Stimulated activated CD8-positive, alpha-beta memory T cell treated with anti-CD3 and anti-CD28 coated beads, Interleukin-2, amount 100 ng/mL, for 1 hour (primary cell): ENCODE data around the gene SPACA7.
"Not testable (repeated sequence)": the region's sequence is repeated elsewhere in the genome, so short reads cannot be mapped to it uniquely, and the experiment has no call there.

Experiments
- DNase-seq, 2 donors: peaks; one replicate each; pipeline ENCODE4 v3.0.0-alpha.2; 2020; ENCODE audit warnings: low read depth in 2 of 2

Gene SPACA7

GRCh38 chr13:112424098-112424497, 47.9 kb downstream of the SPACA7 start:
- DNase-seq: no peak

GRCh38 chr13:112428704-112429103, 52.5 kb downstream of the SPACA7 start:
- DNase-seq: no peak

DNA sequence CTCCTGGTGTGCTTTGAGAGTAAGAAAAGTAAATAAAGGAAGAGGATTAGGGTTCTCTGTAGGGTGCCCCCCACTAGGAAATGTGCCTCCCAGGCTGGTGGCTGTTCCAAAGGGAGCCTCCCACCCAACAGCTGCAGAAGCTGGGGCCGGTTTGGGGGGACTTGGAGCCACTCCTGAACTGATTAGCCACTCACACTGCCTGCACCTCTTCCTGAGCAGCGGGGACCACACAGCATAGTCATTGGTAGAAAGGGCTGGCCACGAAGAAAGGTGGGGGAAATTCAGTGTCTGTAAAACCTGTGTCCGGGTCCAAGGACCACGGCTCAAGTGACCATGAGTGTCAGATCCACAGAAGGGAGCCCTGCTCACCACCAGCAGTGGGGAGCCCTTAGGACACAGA, 55.6 kb downstream of the SPACA7 start:
- no peak for DNase-seq

- not testable (repeated sequence) for DNase-seq
Measured at GRCh38 chr13:112432734-112433133, 56.6 kb downstream of the SPACA7 start.

GRCh38 chr13:112433517-112433916, 57.4 kb downstream of the SPACA7 start:
- not testable (repeated sequence) for DNase-seq

GRCh38 chr13:112434032-112434431, 57.9 kb downstream of the SPACA7 start:
- DNase-seq: no peak

DNA sequence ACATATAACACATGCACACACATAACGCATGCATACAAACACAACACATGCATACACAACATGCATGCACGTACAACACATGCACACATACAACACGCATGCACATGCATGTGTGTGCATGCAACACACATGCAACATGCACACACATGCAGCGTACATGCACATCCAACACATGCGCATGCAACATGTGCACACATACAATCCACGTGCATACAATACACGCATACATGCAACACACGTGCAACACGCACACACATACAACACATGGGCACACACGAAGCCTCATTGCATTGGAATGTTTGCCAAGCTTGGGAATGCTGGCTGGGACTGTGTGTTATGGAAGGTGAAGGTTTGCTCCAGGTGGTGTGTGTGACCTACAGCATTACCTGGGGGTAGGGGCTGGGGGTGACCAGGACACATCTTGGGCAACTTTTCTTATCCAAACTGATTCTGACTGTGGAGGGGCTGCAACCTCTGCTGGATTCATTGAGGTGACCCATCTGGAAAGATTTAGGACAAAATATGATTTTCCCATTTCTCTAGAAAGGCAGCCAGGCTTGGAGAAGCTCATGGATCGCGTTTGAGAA, 58.9 kb downstream of the SPACA7 start:
- DNase-seq: no peak

DNA sequence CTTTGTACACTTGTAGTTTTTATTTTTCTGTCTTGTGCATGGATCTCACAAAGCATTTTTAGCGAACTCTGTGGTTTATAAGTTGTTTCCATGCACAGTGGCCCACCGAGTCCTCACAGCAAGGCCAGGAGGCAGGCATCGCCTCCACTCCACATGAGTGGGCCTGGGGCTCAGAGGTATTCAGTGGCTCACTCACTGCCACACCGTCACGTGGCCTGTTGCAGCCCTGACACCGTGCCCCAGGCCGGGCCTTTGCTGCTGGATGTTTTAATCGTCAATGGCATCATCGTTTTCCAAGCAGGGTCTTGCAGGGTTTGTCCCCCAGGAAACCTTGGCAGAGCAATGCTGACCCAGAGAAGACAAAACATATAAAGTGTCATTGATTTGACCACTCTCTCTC, 59.8 kb downstream of the SPACA7 start:
- no peak for DNase-seq

GRCh38 chr13:112438094-112438493, 61.9 kb downstream of the SPACA7 start:
- no peak for DNase-seq

- DNase-seq: no peak
Measured at GRCh38 chr13:112438515-112438914, 62.4 kb downstream of the SPACA7 start.

DNA sequence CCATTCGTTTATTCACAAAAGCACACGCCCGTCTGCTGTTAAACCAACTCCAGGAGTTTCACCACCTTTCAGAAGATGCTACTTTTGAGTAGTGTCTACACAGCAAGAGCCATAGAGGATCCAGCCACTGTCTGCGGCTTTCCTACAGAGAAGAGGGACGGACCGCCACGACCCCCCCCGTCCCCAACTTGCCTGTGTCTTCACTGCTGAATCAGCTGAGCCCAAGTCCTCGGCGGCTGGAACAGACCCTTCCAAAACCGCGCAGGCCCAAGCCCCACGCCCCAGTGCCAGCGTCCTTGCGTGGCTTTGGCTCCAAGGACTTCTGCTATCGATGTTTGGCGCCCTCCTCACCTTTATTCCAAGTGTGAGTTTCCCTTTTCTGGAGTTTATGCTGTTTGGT, 65.1 kb downstream of the SPACA7 start:
- no peak for DNase-seq

DNA sequence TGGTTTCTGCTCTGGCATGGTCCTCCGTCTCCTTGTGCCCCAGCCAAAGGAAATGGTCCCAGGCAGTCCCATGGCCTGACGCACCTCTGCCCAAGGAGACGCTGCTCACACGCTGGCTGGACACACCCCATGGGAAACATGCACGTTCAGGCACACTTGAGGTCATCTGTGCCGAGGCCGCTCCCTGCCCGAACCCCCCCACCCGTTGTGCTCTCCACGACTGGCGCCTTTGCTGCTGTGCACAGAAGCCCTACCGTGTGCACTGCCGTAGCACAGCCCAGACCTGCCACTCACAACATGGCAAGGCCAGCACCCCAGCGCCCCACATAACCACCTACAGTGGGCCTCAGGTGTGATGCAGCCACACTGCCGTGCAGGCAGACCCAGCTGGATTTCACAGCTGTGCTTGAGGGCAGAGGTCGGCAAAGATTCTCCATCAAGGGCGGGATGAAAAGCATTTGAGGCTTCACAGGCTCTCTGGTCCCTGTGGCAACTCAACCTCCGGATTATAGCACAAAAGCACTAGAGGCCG, 65.7 kb downstream of the SPACA7 start:
- DNase-seq: no peak

GRCh38 chr13:112442483-112443090, 66.4 kb downstream of the SPACA7 start:
- no peak for DNase-seq

GRCh38 chr13:112443191-112443994, 67.2 kb downstream of the SPACA7 start:
- no peak for DNase-seq

DNA sequence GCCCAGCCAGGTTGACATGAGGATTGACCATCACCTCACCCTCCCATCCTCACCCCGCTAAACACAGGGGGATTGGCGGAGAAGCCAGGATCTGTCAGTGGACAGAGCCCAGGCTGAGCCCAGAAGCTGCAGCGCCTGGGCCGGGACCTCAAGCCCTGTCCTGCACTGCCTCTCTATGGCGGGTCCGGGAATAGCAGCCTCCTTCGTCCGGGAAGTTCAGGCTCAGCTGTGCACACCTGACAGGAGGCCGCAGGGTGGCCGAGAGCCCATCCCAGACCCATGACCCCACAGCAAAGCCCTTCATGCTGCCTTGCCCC, 67.8 kb downstream of the SPACA7 start:
- DNase-seq: no peak

- no peak for DNase-seq
Measured at GRCh38 chr13:112444416-112445399, 68.6 kb downstream of the SPACA7 start.

GRCh38 chr13:112445411-112446271, 69.5 kb downstream of the SPACA7 start:
- no peak for DNase-seq

DNA sequence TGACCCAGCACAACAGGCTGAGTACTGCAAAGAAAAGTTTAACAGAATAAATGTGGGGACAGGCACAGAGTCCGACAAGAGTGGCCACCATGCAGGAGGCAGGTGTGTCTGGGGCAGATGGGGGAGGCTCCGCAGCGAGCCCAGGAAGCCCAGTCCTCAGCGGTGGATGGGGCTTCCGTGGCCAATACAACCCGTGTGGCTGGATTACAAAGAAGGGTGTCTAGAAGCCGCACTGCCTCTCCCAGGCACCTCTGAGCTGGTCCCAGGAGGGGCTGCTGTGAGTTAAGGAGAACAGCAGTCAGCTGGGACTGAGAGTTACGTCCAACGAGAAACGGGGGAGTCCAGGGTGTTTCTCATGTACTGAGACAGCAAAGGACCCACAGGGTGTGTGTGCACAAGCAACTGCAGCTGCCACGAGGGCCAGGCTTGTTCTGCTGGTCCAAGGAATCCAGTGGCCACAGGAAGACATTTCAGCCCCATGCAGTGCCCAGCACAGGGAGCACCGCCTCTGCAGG, 70.2 kb downstream of the SPACA7 start:
- DNase-seq: no peak

DNA sequence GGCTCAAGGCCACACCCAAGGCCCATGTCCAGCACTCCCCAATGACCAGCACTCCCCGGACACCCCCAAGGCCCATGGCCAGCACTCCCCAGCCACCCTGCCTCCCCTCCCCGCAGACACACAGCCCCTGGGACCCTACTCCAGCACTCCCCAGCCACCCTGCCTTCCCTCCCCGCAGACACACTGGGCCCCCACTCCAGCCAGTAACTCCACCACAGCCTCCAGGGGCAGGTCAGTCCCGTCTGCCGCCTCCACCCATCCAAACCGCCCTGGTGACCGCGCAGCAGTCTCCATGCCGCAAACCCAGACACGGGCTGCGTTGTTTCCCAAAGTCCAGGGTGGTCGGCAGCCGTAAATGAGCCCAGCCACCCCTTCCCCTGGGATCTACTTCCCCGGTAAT, 70.7 kb downstream of the SPACA7 start:
- no peak for DNase-seq

GRCh38 chr13:112447306-112447705, 71.2 kb downstream of the SPACA7 start:
- DNase-seq: no peak
